ENCODE data around the gene INAFM2.

DNA sequence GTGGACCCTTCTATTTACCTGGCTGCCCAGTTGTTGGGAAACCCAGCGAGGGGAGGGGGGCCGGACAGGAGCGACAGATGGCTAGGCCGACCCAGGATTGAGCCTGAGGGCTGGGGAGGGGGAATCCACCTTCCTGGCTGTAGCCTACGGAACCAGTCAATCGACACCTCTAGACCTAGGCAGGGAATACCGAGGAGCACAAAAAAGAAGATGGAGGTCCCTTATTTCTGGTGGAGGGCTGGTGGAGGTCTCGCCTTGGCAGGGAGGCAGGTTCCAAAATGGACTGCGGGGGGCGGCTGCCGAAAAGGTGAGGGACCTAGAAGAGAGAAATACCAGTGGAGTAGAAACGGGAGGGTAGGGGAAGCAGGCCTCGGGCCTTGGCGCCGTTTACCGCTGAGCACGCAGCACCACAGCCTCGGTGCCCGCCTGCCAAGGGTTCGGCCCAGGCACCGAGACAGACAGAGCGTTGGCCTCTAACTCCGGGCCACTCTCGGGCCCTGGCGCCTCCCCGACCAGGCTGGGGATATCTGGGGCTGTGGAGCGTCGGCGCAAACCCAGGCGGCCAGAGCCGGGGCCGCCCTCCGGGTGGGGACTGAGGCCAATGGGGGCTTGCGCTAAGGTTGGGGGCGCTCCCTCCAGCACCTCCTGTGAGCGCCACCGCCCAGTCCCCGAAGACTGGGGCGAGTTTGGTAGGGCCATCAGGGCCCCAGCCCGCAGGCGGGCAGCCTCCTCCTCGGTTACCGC, 42.3 kb upstream of the INAFM2 start:
- TF ChIP-seq, protein P1, sequence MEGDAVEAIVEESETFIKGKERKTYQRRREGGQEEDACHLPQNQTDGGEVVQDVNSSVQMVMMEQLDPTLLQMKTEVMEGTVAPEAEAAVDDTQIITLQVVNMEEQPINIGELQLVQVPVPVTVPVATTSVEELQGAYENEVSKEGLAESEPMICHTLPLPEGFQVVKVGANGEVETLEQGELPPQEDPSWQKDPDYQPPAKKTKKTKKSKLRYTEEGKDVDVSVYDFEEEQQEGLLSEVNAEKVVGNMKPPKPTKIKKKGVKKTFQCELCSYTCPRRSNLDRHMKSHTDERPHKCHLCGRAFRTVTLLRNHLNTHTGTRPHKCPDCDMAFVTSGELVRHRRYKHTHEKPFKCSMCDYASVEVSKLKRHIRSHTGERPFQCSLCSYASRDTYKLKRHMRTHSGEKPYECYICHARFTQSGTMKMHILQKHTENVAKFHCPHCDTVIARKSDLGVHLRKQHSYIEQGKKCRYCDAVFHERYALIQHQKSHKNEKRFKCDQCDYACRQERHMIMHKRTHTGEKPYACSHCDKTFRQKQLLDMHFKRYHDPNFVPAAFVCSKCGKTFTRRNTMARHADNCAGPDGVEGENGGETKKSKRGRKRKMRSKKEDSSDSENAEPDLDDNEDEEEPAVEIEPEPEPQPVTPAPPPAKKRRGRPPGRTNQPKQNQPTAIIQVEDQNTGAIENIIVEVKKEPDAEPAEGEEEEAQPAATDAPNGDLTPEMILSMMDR (IDR thresholded peaks at IDR 0.05), result no peak
- TF ChIP-seq EP300 (IDR thresholded peaks at IDR 0.05) (no peak), POLR2A (IDR thresholded peaks at IDR 0.05; ENCODE audit: low read depth) (no peak)

Data from esophagus muscularis mucosa (tissue), 4 donors.